ENCODE data around the gene ROPN1B. TPM values are rescaled to one million over a fixed set of nuclear protein-coding genes. Genes with fewer than 3 reads are reported as not detected.
"Not testable (repeated sequence)": the region's sequence is repeated elsewhere in the genome, so short reads cannot be mapped to it uniquely, and the experiment has no call there.

ROPN1B gene
- total RNA-seq, 1 donor from 2014 or later = not detected

DNA sequence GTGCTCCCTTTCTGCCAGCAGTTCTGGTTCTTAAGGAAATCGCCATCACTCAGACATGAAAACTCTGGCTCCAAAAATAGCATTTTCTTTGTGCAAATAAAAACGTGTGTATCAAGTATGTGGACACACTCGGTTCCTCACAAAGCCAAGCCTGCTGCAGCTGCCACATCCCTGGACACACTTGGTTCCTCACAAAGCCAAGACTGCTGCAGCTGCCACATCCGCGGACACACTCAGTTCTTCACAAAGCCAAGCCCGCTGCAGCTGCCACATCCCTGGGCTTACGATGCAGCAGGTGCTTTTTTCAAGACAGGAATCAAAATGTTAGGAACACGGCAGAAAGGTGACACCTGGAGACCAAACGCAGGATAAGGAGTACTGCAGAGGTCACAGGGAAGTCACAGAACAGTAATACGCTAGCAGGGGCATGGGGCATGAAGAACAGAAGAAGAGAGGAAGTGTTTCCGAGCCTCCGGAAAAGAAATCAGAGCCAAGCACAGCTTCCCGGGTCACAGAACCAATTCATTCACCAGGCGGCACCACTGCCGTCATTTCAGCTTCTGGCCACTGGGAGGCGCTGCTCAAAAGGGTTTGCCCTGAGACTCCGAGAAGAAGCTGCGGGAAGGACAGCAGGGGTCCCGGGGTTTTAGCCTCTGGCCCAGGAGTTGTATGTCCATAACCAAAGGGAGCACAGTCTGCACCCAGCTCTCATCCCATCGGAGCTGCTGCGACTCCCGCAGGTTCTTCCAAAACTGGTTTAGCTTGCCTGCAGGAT is 40.0 kb upstream of the ROPN1B start:
- H3K9me3 Mint-ChIP-seq (ENCODE audit: unreplicated experiment); H3K27me3 Mint-ChIP-seq (ENCODE audit: unreplicated experiment); H3K4me3 Mint-ChIP-seq (ENCODE audit: unreplicated experiment); H3K4me1 Mint-ChIP-seq (ENCODE audit: unreplicated experiment); H3K36me3 Mint-ChIP-seq (ENCODE audit: low read depth, unreplicated experiment); H3K27ac Mint-ChIP-seq (ENCODE audit: unreplicated experiment): not testable (repeated sequence)
- DNase-seq (ENCODE audit: low spot score) = peak; percentile 87
- TF ChIP-seq, protein P1, sequence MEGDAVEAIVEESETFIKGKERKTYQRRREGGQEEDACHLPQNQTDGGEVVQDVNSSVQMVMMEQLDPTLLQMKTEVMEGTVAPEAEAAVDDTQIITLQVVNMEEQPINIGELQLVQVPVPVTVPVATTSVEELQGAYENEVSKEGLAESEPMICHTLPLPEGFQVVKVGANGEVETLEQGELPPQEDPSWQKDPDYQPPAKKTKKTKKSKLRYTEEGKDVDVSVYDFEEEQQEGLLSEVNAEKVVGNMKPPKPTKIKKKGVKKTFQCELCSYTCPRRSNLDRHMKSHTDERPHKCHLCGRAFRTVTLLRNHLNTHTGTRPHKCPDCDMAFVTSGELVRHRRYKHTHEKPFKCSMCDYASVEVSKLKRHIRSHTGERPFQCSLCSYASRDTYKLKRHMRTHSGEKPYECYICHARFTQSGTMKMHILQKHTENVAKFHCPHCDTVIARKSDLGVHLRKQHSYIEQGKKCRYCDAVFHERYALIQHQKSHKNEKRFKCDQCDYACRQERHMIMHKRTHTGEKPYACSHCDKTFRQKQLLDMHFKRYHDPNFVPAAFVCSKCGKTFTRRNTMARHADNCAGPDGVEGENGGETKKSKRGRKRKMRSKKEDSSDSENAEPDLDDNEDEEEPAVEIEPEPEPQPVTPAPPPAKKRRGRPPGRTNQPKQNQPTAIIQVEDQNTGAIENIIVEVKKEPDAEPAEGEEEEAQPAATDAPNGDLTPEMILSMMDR (IDR thresholded peaks at IDR 0.05; ENCODE audit: unreplicated experiment) = peak; percentile 71

DNA sequence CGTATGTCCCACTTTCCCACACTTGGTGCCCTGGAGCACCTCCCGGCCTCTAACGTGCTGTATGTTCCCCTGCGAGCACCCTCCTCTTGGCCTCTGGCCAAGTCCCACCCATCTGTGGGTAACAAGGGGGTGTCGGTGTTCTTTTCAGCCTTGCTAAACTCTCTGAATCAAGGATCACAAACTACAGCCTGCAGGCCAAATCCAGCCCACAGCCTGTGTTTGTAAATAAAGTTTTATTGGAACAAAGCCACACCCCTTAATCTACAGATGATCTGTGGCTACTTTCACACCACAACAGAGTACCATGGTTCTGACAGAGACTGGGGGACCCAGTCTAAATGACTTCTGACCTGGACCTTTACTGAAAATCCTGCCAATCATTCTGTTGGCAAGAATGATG is 39.2 kb upstream of the ROPN1B start:
- H3K27ac Mint-ChIP-seq (ENCODE audit: unreplicated experiment); H3K27me3 Mint-ChIP-seq (ENCODE audit: unreplicated experiment); H3K9me3 Mint-ChIP-seq (ENCODE audit: unreplicated experiment); H3K36me3 Mint-ChIP-seq (ENCODE audit: low read depth, unreplicated experiment); DNase-seq (ENCODE audit: low spot score); H3K4me3 Mint-ChIP-seq (ENCODE audit: unreplicated experiment); H3K4me1 Mint-ChIP-seq (ENCODE audit: unreplicated experiment): not testable (repeated sequence)

DNA sequence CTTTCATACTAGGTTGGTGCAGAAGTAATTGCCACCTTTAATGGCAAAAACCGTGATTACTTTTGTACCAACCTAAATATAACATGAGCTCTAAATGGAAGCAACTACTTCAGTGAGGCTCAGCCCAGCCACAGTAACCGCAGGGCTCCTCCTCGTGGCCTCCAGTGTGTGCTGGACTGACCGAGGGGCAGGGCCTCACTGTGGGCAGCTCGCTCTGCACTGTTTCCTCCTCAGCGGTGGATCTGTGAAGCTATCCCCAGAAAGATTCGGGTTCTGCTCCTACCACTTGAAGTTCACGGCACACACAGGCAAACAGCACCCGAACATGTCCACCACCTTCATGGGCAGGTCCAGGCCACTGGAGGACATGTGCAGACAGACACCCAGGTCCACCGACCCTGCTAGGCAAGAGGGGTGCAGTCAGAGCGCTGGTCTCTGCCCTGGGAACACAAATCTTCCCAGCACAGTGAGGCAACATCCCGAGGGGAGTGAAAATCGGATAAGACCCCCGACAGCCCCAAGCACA is 37.6 kb upstream of the ROPN1B start:
- DNase-seq (ENCODE audit: low spot score); H3K27ac Mint-ChIP-seq (ENCODE audit: unreplicated experiment); H3K9me3 Mint-ChIP-seq (ENCODE audit: unreplicated experiment); H3K36me3 Mint-ChIP-seq (ENCODE audit: low read depth, unreplicated experiment); H3K4me1 Mint-ChIP-seq (ENCODE audit: unreplicated experiment); H3K4me3 Mint-ChIP-seq (ENCODE audit: unreplicated experiment); H3K27me3 Mint-ChIP-seq (ENCODE audit: unreplicated experiment): not testable (repeated sequence)

DNA sequence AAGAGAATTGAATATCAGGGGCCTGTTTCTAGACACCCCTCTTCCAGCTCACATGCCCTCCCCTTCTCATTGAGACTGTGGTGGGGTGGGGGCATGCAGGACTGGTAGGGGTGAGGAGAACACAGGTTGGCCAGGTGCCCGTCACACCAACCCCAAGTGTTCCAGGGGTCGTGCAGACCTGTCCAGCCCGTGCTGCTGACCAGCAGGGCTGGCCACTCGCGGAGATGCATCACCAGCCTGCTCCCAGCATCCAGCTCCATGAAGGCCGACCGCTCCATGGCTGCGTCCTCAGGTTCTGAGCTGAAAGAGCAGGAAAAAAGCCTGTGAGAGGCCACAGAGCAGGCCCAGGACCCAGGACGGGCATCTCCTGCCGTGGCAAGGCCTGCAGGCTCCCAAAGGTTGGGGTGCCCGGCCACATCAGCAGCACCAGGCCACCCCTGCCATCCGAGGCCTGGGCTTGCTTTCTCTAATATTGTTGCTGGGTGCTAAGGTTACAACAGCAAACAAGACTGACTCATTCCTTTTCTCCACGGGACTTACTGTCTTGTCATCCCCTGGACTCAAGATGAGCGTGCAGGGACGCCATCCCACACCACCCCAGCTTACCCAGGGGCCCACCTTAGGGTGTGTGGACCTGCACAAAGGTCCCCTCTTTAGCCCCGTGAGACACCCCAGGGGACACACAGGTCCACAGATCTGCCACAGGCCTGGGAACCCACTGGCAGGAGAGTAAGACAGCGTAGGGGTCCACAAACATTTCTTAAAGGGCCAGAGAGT is 35.4 kb upstream of the ROPN1B start:
- H3K27ac Mint-ChIP-seq (ENCODE audit: unreplicated experiment); H3K36me3 Mint-ChIP-seq (ENCODE audit: low read depth, unreplicated experiment); H3K4me3 Mint-ChIP-seq (ENCODE audit: unreplicated experiment); H3K9me3 Mint-ChIP-seq (ENCODE audit: unreplicated experiment); H3K27me3 Mint-ChIP-seq (ENCODE audit: unreplicated experiment); H3K4me1 Mint-ChIP-seq (ENCODE audit: unreplicated experiment); DNase-seq (ENCODE audit: low spot score): not testable (repeated sequence)

DNA sequence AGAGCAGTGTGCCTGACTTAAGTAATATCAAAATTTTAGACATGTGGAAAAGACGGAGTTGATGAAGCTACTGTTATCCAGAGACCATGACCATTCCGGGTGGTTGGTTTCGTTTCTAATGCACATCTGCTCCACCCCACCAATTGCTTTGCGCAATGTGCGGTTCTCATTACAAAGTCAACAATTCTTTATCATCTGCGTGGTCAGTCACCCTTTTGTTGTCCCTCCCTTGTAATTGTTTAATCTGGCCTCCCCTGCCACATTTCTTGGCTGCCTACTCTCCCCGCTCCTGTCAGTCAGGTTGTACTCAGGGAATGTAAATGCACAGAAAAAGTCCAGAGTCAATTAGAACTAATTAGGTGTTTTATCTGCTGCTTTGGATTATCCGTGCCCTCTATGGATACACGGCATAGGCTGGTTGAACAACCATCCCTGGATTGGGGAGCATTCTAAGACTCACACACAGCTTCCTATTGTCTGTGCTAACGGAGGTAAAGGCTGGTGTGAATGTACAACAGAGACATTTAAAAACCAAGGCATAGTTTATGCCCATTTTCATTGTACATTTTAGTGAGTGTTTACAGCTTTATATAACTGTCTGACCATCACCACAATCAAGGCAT is 33.6 kb upstream of the ROPN1B start:
- not testable (repeated sequence) for H3K4me1 Mint-ChIP-seq (ENCODE audit: unreplicated experiment); H3K27me3 Mint-ChIP-seq (ENCODE audit: unreplicated experiment)

DNA sequence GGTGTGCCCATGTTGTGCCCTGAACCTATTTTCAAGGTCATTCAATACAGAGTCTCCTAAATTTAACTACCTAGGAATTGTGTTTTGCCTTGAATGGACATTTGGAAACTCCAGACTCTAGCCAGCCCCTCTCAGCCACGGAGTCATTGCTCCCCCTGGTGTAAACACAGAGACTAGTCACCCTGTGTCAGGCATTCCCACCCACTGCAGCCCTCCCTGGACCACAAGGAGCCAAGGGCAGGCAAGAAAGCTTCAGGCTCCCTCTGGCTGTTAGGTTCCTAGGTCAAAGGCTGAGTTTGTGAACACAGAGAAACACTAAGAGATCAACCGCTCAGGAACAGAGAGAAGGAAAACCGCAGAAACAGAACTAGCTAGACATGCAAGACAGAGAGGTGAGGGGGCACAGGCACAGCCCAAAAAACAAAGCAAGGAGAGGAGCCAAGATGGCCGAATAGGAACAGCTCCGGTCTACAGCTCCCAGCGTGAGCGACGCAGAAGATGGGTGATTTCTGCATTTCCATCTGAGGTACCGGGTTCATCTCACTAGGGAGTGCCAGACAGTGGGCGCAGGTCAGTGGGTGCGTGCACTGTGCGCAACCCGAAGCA is 32.7 kb upstream of the ROPN1B start:
- DNase-seq (ENCODE audit: low spot score); H3K27me3 Mint-ChIP-seq (ENCODE audit: unreplicated experiment); H3K4me3 Mint-ChIP-seq (ENCODE audit: unreplicated experiment); H3K27ac Mint-ChIP-seq (ENCODE audit: unreplicated experiment); H3K4me1 Mint-ChIP-seq (ENCODE audit: unreplicated experiment); H3K9me3 Mint-ChIP-seq (ENCODE audit: unreplicated experiment); H3K36me3 Mint-ChIP-seq (ENCODE audit: low read depth, unreplicated experiment): not testable (repeated sequence)

More for the DNA sequence above, 33.6 kb upstream of the ROPN1B start:
- H3K27ac Mint-ChIP-seq (ENCODE audit: unreplicated experiment); H3K4me3 Mint-ChIP-seq (ENCODE audit: unreplicated experiment); H3K36me3 Mint-ChIP-seq (ENCODE audit: low read depth, unreplicated experiment); DNase-seq (ENCODE audit: low spot score); H3K9me3 Mint-ChIP-seq (ENCODE audit: unreplicated experiment): not testable (repeated sequence)

DNA sequence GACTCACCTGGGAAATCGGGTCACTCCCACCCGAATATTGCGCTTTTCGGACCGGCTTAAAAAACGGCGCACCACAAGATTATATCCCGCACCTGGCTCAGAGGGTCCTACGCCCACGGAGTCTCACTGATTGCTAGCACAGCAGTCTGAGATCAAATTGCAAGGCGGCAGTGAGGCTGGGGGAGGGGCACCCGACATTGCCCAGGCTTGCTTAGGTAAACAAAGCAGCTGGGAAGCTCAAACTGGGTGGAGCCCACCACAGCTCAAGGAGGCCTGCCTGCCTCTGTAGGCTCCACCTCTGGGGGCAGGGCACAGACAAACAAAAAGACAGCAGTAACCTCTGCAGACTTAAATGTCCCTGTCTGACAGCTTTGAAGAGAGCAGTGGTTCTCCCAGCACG is 32.1 kb upstream of the ROPN1B start:
- H3K27ac Mint-ChIP-seq (ENCODE audit: unreplicated experiment); H3K4me3 Mint-ChIP-seq (ENCODE audit: unreplicated experiment); H3K36me3 Mint-ChIP-seq (ENCODE audit: low read depth, unreplicated experiment): not testable (repeated sequence)

DNA sequence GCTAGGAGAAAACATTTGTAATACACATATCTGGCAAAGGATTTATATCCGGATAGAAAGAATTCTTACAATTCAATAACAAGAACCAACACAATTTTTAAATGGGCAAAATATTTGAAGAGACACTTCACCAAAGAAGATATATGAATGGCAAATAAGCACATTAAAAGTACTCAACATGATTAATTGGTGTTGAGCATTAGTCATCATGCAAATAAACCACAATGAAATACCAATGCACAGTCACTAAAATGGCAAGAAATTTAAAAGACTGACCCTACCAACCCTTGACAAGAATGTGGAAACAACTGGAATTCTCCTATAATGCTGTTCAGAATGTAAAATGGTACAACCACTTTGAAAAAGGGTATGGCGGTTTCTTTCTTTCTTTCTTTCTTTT is 21.2 kb upstream of the ROPN1B start:
- not testable (repeated sequence) for H3K36me3 Mint-ChIP-seq (ENCODE audit: low read depth, unreplicated experiment); DNase-seq (ENCODE audit: low spot score); H3K4me1 Mint-ChIP-seq (ENCODE audit: unreplicated experiment); H3K4me3 Mint-ChIP-seq (ENCODE audit: unreplicated experiment); H3K27me3 Mint-ChIP-seq (ENCODE audit: unreplicated experiment); H3K27ac Mint-ChIP-seq (ENCODE audit: unreplicated experiment); H3K9me3 Mint-ChIP-seq (ENCODE audit: unreplicated experiment)

More for the DNA sequence above, 32.1 kb upstream of the ROPN1B start:
- H3K27me3 Mint-ChIP-seq (ENCODE audit: unreplicated experiment); DNase-seq (ENCODE audit: low spot score); H3K9me3 Mint-ChIP-seq (ENCODE audit: unreplicated experiment); H3K4me1 Mint-ChIP-seq (ENCODE audit: unreplicated experiment): not testable (repeated sequence)

DNA sequence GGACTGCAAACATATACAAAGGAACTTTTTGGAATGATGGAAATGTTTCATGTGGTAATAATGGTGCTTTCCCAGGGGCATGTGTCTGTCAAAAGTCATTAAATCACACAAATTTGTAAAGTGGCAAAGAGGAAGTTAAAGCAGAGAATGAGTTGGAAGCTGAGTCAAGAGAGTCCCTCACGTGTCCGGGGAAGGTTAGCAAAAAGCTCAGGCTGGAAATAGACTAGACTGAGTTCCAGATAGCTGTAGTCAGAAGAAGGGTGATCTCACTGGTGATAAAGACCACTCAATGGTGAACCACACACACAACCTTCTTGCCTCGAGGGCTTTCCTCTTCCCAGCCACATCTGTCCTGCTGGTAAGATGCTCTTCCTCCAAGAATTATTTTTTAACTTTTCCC is 20.1 kb upstream of the ROPN1B start:
- not testable (repeated sequence) for H3K36me3 Mint-ChIP-seq (ENCODE audit: low read depth, unreplicated experiment); DNase-seq (ENCODE audit: low spot score); H3K27ac Mint-ChIP-seq (ENCODE audit: unreplicated experiment); H3K9me3 Mint-ChIP-seq (ENCODE audit: unreplicated experiment); H3K4me1 Mint-ChIP-seq (ENCODE audit: unreplicated experiment); H3K27me3 Mint-ChIP-seq (ENCODE audit: unreplicated experiment); H3K4me3 Mint-ChIP-seq (ENCODE audit: unreplicated experiment)

DNA sequence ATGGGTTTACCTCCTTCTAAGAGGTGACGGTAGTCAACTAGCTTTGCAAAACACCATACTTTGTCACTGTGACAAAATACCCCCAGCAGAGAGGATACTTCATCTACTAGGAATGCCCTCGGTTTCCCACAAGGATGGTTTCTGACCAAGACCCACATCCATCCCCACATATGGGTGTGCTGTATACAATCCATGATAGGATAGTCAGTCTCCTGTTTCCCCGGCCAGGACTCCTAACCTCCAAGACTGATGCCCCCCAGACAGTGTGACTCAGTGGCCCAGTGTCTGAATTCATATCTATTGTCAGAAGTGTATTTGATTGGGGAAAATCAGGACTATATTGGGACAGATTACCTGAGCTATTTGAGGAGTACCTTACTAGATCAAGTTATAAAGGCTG is 17.8 kb upstream of the ROPN1B start:
- H3K9me3 Mint-ChIP-seq (ENCODE audit: unreplicated experiment); H3K27me3 Mint-ChIP-seq (ENCODE audit: unreplicated experiment); H3K4me1 Mint-ChIP-seq (ENCODE audit: unreplicated experiment); H3K36me3 Mint-ChIP-seq (ENCODE audit: low read depth, unreplicated experiment); H3K4me3 Mint-ChIP-seq (ENCODE audit: unreplicated experiment); H3K27ac Mint-ChIP-seq (ENCODE audit: unreplicated experiment); DNase-seq (ENCODE audit: low spot score): not testable (repeated sequence)

Measured in endothelial cell (in vitro differentiated cells).